Fibroblast of skin of abdomen (primary cell): ENCODE measurements around the gene LCT.
A peak's percentile ranks its signal among the peaks of the same experiment; 100 is the strongest.
"Not testable (repeated sequence)": the region's sequence is repeated elsewhere in the genome, so short reads cannot be mapped to it uniquely, and the experiment has no call there.

Experiments
- DNase-seq: peaks from one replicate; pipeline ENCODE4 v3.0.0-alpha.2; 2013

The LCT gene

GRCh38 chr2:135796606-135797005 is 40.4 kb downstream of the LCT start:
- no peak for DNase-seq

- not testable (repeated sequence) for DNase-seq
These were observed 41.3 kb downstream of the LCT start for GRCh38 chr2:135795641-135796040.

GRCh38 chr2:135792401-135793150 is 44.4 kb downstream of the LCT start:
- no peak for DNase-seq

GRCh38 chr2:135791418-135792190 is 45.4 kb downstream of the LCT start:
- peak; percentile 50 for DNase-seq

GRCh38 chr2:135790423-135790822 is 46.6 kb downstream of the LCT start:
- DNase-seq = no peak

DNA sequence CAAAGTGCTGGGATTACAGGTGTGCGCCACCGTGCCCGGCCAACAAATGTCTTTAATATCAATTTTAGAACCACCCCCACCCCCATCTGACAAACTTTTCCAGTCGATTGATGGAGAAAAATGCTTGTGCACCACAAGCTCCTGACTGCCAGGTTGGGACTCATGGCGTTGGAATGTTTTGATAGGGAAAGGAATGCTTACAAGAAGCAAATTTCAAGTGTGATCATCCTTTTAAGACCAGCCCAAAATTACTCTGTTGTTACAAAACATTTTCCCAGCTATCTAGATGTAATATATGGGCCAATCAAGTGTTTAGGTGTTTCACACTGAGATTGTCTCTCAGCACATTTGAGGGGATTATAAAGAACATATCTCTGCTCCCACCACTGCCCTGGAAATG is 50.2 kb downstream of the LCT start:
- DNase-seq = peak; percentile 91

DNA sequence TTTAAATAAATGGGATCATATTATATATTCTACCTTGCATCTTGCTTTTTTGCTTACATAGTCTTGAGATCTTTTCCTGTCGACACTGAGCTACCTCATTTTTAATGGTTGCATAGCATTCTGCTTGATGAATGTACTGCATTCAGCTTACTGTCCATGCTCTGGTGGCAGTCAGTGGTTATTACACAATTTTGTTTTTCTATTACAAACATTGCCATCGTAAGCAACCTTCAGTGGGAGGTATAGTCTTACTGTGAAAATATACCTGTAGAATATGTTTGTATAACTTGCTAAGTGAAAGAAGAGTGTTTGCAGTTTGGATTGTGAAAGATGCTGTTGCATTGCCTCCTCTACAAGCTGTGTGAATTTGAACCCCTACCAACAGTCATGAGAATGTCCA is 52.0 kb downstream of the LCT start:
- no peak for DNase-seq

- no peak for DNase-seq
These were observed 53.5 kb downstream of the LCT start for GRCh38 chr2:135783439-135783838.

- no peak for DNase-seq
These were observed 54.8 kb downstream of the LCT start for GRCh38 chr2:135782231-135782630.

GRCh38 chr2:135776367-135776766 is 60.6 kb downstream of the LCT start:
- DNase-seq = no peak

DNA sequence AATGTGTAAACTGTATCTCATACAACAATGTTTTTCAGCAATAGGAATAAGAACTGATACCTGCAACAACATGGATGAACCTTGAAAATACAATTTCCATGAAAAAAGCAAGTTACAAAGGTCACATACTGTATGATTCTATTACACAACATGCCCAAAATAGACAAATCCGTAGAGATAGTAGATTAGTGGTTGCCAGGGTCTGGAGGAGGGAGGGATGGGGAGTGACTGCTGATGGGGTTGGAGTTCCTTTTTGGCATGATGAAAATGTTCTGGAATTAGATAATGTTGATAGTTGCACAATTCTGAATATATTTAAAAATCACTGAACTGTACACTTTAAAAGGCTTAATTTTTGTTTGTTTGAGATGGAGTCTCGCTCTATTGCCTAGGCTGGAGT is 61.6 kb downstream of the LCT start:
- DNase-seq = no peak

DNA sequence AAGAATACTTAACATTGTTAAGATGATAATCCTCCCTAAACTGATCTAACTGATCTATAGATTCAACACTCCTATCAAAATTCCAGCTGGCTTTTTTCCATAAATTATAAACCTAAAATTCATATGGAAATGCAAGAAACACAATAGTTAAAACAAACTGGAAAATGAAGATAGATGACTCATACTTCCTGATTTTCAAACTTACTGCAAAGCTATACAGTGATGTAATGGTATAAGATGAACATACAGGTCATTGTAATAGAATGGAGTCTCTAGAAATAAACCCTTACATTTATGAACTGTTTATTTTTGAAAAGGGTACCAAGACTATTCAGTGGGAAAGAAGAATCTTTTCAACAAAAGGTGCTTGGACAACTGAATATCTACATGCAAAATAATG is 63.1 kb downstream of the LCT start:
- peak; percentile 29 for DNase-seq

GRCh38 chr2:135773319-135773718 is 63.7 kb downstream of the LCT start:
- no peak for DNase-seq

DNA sequence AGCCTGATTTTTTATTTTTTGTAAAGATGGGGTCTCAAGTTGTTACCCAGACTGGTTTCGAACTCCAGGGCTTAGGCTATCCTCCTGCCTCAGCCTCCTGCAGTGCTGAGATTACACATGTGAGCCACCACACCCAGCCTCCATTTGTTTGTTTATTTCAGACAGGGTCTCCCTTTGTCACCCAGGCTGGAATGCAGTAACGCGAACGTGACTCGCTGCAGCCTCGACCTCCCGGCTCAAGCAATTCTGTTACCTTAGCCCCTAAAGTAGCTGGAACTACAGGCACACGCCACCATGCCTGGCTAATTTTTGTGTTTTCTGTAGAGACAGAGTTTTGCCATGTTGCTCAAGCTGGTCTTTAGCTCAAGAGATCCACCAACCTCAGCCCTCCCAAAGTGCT is 68.1 kb downstream of the LCT start:
- no peak for DNase-seq

GRCh38 chr2:135762530-135762929 is 74.5 kb downstream of the LCT start:
- DNase-seq = no peak

- DNase-seq = no peak
These were observed 75.0 kb downstream of the LCT start for GRCh38 chr2:135762022-135762421.

- DNase-seq = no peak
These were observed 80.3 kb downstream of the LCT start for GRCh38 chr2:135756692-135757091.

- DNase-seq = no peak
These were observed 81.4 kb downstream of the LCT start for GRCh38 chr2:135755573-135755972.

GRCh38 chr2:135745545-135745944 is 91.4 kb downstream of the LCT start:
- peak; percentile 80 for DNase-seq

DNA sequence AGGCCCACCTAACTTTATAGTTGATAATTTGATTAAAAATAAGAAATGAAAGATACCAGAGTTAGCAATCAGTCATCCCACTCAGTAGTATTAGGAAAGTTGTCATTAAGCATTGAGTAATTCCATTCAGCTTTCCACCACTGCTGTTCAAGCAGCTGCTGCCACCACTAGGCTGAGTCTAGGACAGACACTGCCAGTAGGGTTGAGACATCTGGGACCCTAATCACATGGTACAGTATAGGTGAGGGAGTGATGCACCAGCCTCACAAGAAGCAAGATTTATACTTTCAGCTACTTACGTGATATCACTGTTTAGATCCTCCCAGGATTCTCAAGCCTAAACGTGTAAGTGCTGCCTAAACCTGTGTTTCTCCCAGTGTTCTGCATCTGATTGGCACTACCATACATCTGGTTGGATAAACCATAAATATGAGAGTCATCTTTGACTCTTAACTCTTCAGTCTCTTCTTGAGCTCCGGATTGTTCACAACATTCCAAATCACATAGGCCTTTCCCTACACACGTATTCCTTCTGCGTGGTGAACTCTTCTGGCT is 92.1 kb downstream of the LCT start:
- peak; percentile 12 for DNase-seq

- DNase-seq = no peak
These were observed 93.1 kb downstream of the LCT start for GRCh38 chr2:135743860-135744259.

- DNase-seq = peak; percentile 43
These were observed 94.6 kb downstream of the LCT start for GRCh38 chr2:135742325-135742757.

GRCh38 chr2:135741395-135742324 is 95.3 kb downstream of the LCT start, which contains the start of gene UBXN4:
Gene UBXN4, plus strand, starts transcription at chr2:135741855. Its CDS starts 75 bp downstream, at chr2:135741930.
- DNase-seq = peak; percentile 99
